Gastrocnemius medialis (tissue), 4 donors: ENCODE data around the gene UCHL3. TPM values are rescaled to one million over a fixed set of nuclear protein-coding genes. Genes with fewer than 3 reads are reported as not detected.

ENCODE experiments used
- ATAC-seq, 2 donors: fragments of 150-250 bp; one replicate each; pipeline ENCODE4 v1.9.1; 2016
- DNase-seq, 2 donors: peaks; one replicate each; pipeline ENCODE4 v3.0.0-alpha.2; 2019
- H3K27ac ChIP-seq, 4 donors: fragments of 200-600 bp; sonication (generic); 1 replicate in 1 of 4; 2 replicates in 3 of 4; pipeline ENCODE4 v1.5.1; 2016 to 2018; ENCODE audit warnings: mild to moderate bottlenecking in 2 of 4, moderate library complexity in 1 of 4
- H3K27me3 ChIP-seq, 3 donors: fragments of 200-600 bp; sonication (generic) in 2 of 3; 1 replicate in 1 of 3; 2 replicates in 2 of 3; pipeline versions ENCODE4 v1.5.1 to v1.6.0; 2016 to 2019; ENCODE audit warnings: mild to moderate bottlenecking in 1 of 3, moderate library complexity in 1 of 3
- H3K36me3 ChIP-seq, 2 donors: fragments of 200-600 bp; sonication (generic) in 1 of 2; one replicate each; pipeline ENCODE4 v1.5.1; 2017 to 2018
- H3K4me1 ChIP-seq, 2 donors: fragments of 200-600 bp; sonication (generic) in 1 of 2; one replicate each; pipeline ENCODE4 v1.5.1; 2016 to 2017; ENCODE audit warnings: mild to moderate bottlenecking in 2 of 2
- H3K4me3 ChIP-seq, 4 donors: fragments of 200-600 bp; sonication (generic) in 3 of 4; 1 replicate in 1 of 4; 2 replicates in 3 of 4; pipeline ENCODE4 v1.5.1; 2016 to 2019; ENCODE audit warnings: mild to moderate bottlenecking in 2 of 4
- H3K9me3 ChIP-seq, 3 donors: fragments of 200-600 bp; sonication (generic) in 2 of 3; 1 replicate in 1 of 3; 2 replicates in 2 of 3; pipeline ENCODE4 v1.5.1; 2016 to 2019
- CTCF ChIP-seq, 5 experiments: fragments of 450-650 bp in 3 of 5; fragments of 200-600 bp in 2 of 5; sonication (generic) in 2 of 5; IDR thresholded peaks in 4 of 5; conservative IDR thresholded peaks in 1 of 5; 1 replicate in 4 of 5; 2 replicates in 1 of 5; pipeline ENCODE4 v1.5.1; 2016 to 2019; ENCODE audit warnings: antibody characterized with exemption in 5 of 5, mild to moderate bottlenecking in 3 of 5, moderate library complexity in 3 of 5
- POLR2A ChIP-seq, 2 donors: fragments of 450-650 bp; IDR thresholded peaks; one replicate each; pipeline ENCODE4 v1.6.1; 2017; ENCODE audit warnings: antibody characterized with exemption in 2 of 2, mild to moderate bottlenecking in 2 of 2, moderate library complexity in 2 of 2
- in situ Hi-C, 4 donors: fragments of 200-750 bp; cut with MboI; loops; one replicate each; pipeline versions ENCODE4 v1.15.0 to v1.8.0; 2017; ENCODE audit warnings: low sequenced_read_pairs in 4 of 4
- intact Hi-C: fragments of 100-400 bp; cut with DNase I; formaldehyde crosslinking; loops from one replicate; pipeline ENCODE4 v1.15.1; 2023; ENCODE audit warnings: low total_unique reads
- total RNA-seq, 4 donors: library from RNA; depleted of rRNA; stranded (reverse); fragments of >200 nt; gene quantifications; one replicate each; pipeline versions ENCODE4 v1.1.0 to v1.2.3, GENCODE V29; 2016

The UCHL3 gene
- total RNA-seq, 4 donors from 2014 or later, result 40.2 to 67.5 (median 44.2) TPM

GRCh38 chr13:75514080-75514995 is 35.3 kb upstream of the UCHL3 start:
- H3K4me1 ChIP-seq, result no peaks in the 10 kb centered on the region
- DNase-seq, result no peak
- no peaks in the 10 kb centered on the region for H3K9me3 ChIP-seq
- H3K27me3 ChIP-seq, result no peaks in the 10 kb centered on the region
- ATAC-seq, result no peak
- no peak overlapping the region for H3K4me3 ChIP-seq
- H3K36me3 ChIP-seq, result no peaks in the 10 kb centered on the region
- TF ChIP-seq CTCF (IDR thresholded peaks at IDR 0.05 in 4 of 5, conservative IDR thresholded peaks at IDR 0.05 in 1 of 5), result no peak
- TF ChIP-seq POLR2A (IDR thresholded peaks at IDR 0.05), result no peak
- in situ Hi-C loops (no loop called here), intact Hi-C loops (no loop called here)
- H3K27ac ChIP-seq, result no peak overlapping the region

GRCh38 chr13:75518439-75519088 is 31.0 kb upstream of the UCHL3 start:
- intact Hi-C loops, result no loop called here
- H3K4me3 ChIP-seq, result no peak overlapping the region
- in situ Hi-C loops, result no loop called here

GRCh38 chr13:75521956-75522355 is 27.6 kb upstream of the UCHL3 start:
- Histone ChIP-seq H3K27ac (no peak overlapping the region), H3K27me3 (no peaks in the 10 kb centered on the region), H3K4me1 (no peaks in the 10 kb centered on the region), H3K36me3 (peaks cover 0 to 9% of the 10 kb centered on the region in 2 donors), H3K9me3 (no peaks in the 10 kb centered on the region), H3K4me3 (no peak overlapping the region)
- in situ Hi-C loops (no loop called here), intact Hi-C loops (no loop called here)
- DNase-seq, result no peak
- no peak for ATAC-seq
- no peak for TF ChIP-seq POLR2A (IDR thresholded peaks at IDR 0.05)
- no peak for TF ChIP-seq CTCF (IDR thresholded peaks at IDR 0.05 in 4 of 5, conservative IDR thresholded peaks at IDR 0.05 in 1 of 5)

More at GRCh38 chr13:75518439-75519088, 31.0 kb upstream of the UCHL3 start:
- Histone ChIP-seq H3K9me3 (no peaks in the 10 kb centered on the region), H3K4me1 (no peaks in the 10 kb centered on the region), H3K27me3 (no peaks in the 10 kb centered on the region), H3K36me3 (no peaks in the 10 kb centered on the region), H3K27ac (no peak overlapping the region)
- ATAC-seq, result no peak
- DNase-seq, result no peak
- TF ChIP-seq CTCF (IDR thresholded peaks at IDR 0.05 in 4 of 5, conservative IDR thresholded peaks at IDR 0.05 in 1 of 5) (no peak), POLR2A (IDR thresholded peaks at IDR 0.05) (no peak)

- H3K4me1 ChIP-seq, result no peaks in the 10 kb centered on the region
- H3K27ac ChIP-seq, result no peak overlapping the region
- in situ Hi-C loops, result no loop called here
- DNase-seq (no peak), ATAC-seq (no peak)
- peaks cover 0 to 6% of the 10 kb centered on the region in 2 donors for H3K36me3 ChIP-seq
- intact Hi-C loops, result no loop called here
- no peaks in the 10 kb centered on the region for H3K27me3 ChIP-seq
- TF ChIP-seq CTCF (IDR thresholded peaks at IDR 0.05 in 4 of 5, conservative IDR thresholded peaks at IDR 0.05 in 1 of 5) (no peak), POLR2A (IDR thresholded peaks at IDR 0.05) (no peak)
- no peak overlapping the region for H3K4me3 ChIP-seq
- H3K9me3 ChIP-seq, result no peaks in the 10 kb centered on the region
These were observed 19.0 kb upstream of the UCHL3 start for GRCh38 chr13:75530549-75530961.
